ENCODE data around the gene MOV10. TPM values are rescaled to one million over a fixed set of nuclear protein-coding genes. Genes with fewer than 3 reads are reported as not detected.

The MOV10 gene
- total RNA-seq, 2 donors from 2014 or later: 47.0 to 169 TPM

- DNase-seq (ENCODE audit: low spot score): no peak
- no peaks in the 10 kb centered on the region for H3K9me3 ChIP-seq
- TF ChIP-seq POLR2A (IDR thresholded peaks at IDR 0.05) (no peak), CTCF (IDR thresholded peaks at IDR 0.05) (no peak), POLR2AphosphoS5 (IDR thresholded peaks at IDR 0.05) (no peak)
- no peak overlapping the region for H3K4me3 ChIP-seq
- 84% methylated on average over 4 of the region's 4 CpGs for WGBS
- H3K4me1 ChIP-seq (replicated peaks): no peaks in the 10 kb centered on the region
- no peaks in the 10 kb centered on the region for H3K27me3 ChIP-seq (replicated peaks; ENCODE audit: insufficient read depth)
- intact Hi-C loops (cut with DNase I): no loop called here
- H3K36me3 ChIP-seq: peaks cover 0 to 3% of the 10 kb centered on the region in 2 donors
- peak overlapping the region in 1 of 2 donors; percentile 10 for H3K27ac ChIP-seq
Measured at GRCh38 chr1:112686835-112687234, 12.4 kb downstream of the MOV10 start.

GRCh38 chr1:112687361-112687760 is 12.9 kb downstream of the MOV10 start:
- Histone ChIP-seq H3K27me3 (replicated peaks; ENCODE audit: insufficient read depth) (no peaks in the 10 kb centered on the region), H3K36me3 (peaks cover 0 to 3% of the 10 kb centered on the region in 2 donors), H3K4me1 (replicated peaks) (no peaks in the 10 kb centered on the region), H3K9me3 (no peaks in the 10 kb centered on the region), H3K27ac (peak overlapping the region in 1 of 2 donors; percentile 10), H3K4me3 (no peak overlapping the region)
- no peak for TF ChIP-seq CTCF (IDR thresholded peaks at IDR 0.05)
- TF ChIP-seq POLR2A (IDR thresholded peaks at IDR 0.05): no peak
- peak; percentile 65 for TF ChIP-seq POLR2AphosphoS5 (IDR thresholded peaks at IDR 0.05)
- intact Hi-C loops (cut with DNase I): no loop called here
- 48% methylated on average over 4 of the region's 4 CpGs for WGBS
- DNase-seq (ENCODE audit: low spot score): peak; percentile 75

GRCh38 chr1:112687785-112688496 is 13.5 kb downstream of the MOV10 start:
- H3K27me3 ChIP-seq (replicated peaks; ENCODE audit: insufficient read depth): no peaks in the 10 kb centered on the region
- no peak overlapping the region for H3K4me3 ChIP-seq
- H3K4me1 ChIP-seq (replicated peaks): no peaks in the 10 kb centered on the region
- intact Hi-C loops (cut with DNase I): no loop called here
- 69% methylated on average over 13 of the region's 13 CpGs for WGBS
- H3K36me3 ChIP-seq: peaks cover 0 to 3% of the 10 kb centered on the region in 2 donors
- TF ChIP-seq CTCF (IDR thresholded peaks at IDR 0.05) (no peak), POLR2AphosphoS5 (IDR thresholded peaks at IDR 0.05) (no peak), POLR2A (IDR thresholded peaks at IDR 0.05) (no peak)
- peak overlapping the region in 1 of 2 donors; percentile 10 for H3K27ac ChIP-seq
- DNase-seq (ENCODE audit: low spot score): no peak
- no peaks in the 10 kb centered on the region for H3K9me3 ChIP-seq

- WGBS: 71% methylated on average over 13 of the region's 13 CpGs
- Histone ChIP-seq H3K9me3 (no peaks in the 10 kb centered on the region), H3K27ac (no peak overlapping the region), H3K27me3 (replicated peaks; ENCODE audit: insufficient read depth) (no peaks in the 10 kb centered on the region), H3K36me3 (peaks cover 0 to 3% of the 10 kb centered on the region in 2 donors), H3K4me3 (no peak overlapping the region), H3K4me1 (replicated peaks) (no peaks in the 10 kb centered on the region)
- intact Hi-C loops (cut with DNase I): no loop called here
- DNase-seq (ENCODE audit: low spot score): no peak
- TF ChIP-seq POLR2AphosphoS5 (IDR thresholded peaks at IDR 0.05) (no peak), POLR2A (IDR thresholded peaks at IDR 0.05) (no peak), CTCF (IDR thresholded peaks at IDR 0.05) (no peak)
Measured at GRCh38 chr1:112688781-112689193, 14.3 kb downstream of the MOV10 start.
